ENCODE measurements around the gene C1QTNF3.
A peak's percentile ranks its signal among the peaks of the same experiment; 100 is the strongest.
"Not testable (repeated sequence)": the region's sequence is repeated elsewhere in the genome, so short reads cannot be mapped to it uniquely, and the experiment has no call there.

Gene C1QTNF3

GRCh38 chr5:34022121-34022705 lies 20.8 kb downstream of the C1QTNF3 start:
- peak; percentile 22 to 65 for DNase-seq (ENCODE audit: extremely low read depth in 1 of 2, low read depth in 1 of 2)

- DNase-seq (ENCODE audit: extremely low read depth in 1 of 2, low read depth in 1 of 2), result no peak
Observed at GRCh38 chr5:34021334-34021733, 21.7 kb downstream of the C1QTNF3 start.

GRCh38 chr5:34020726-34021125 lies 22.3 kb downstream of the C1QTNF3 start:
- no peak for DNase-seq (ENCODE audit: extremely low read depth in 1 of 2, low read depth in 1 of 2)

- DNase-seq (ENCODE audit: extremely low read depth in 1 of 2, low read depth in 1 of 2), result no peak
Observed at GRCh38 chr5:34017254-34017653, 25.8 kb downstream of the C1QTNF3 start.

GRCh38 chr5:34016750-34017149 lies 26.3 kb downstream of the C1QTNF3 start:
- no peak for DNase-seq (ENCODE audit: extremely low read depth in 1 of 2, low read depth in 1 of 2)

- DNase-seq (ENCODE audit: extremely low read depth in 1 of 2, low read depth in 1 of 2), result no peak
Observed at GRCh38 chr5:34016222-34016621, 26.8 kb downstream of the C1QTNF3 start.

GRCh38 chr5:34015120-34015822 lies 27.7 kb downstream of the C1QTNF3 start:
- DNase-seq (ENCODE audit: extremely low read depth in 1 of 2, low read depth in 1 of 2), result peak; percentile 18 to 49

GRCh38 chr5:34014626-34015025 lies 28.4 kb downstream of the C1QTNF3 start:
- no peak for DNase-seq (ENCODE audit: extremely low read depth in 1 of 2, low read depth in 1 of 2)

GRCh38 chr5:34013547-34013946 lies 29.5 kb downstream of the C1QTNF3 start:
- DNase-seq (ENCODE audit: extremely low read depth in 1 of 2, low read depth in 1 of 2), result no peak

GRCh38 chr5:34012791-34013190 lies 30.2 kb downstream of the C1QTNF3 start:
- no peak for DNase-seq (ENCODE audit: extremely low read depth in 1 of 2, low read depth in 1 of 2)

- DNase-seq (ENCODE audit: extremely low read depth in 1 of 2, low read depth in 1 of 2), result no peak
Observed at GRCh38 chr5:34011536-34011935, 31.5 kb downstream of the C1QTNF3 start.

- not testable (repeated sequence) for DNase-seq (ENCODE audit: extremely low read depth in 1 of 2, low read depth in 1 of 2)
Observed at GRCh38 chr5:34010146-34010545, 32.9 kb downstream of the C1QTNF3 start.

- DNase-seq (ENCODE audit: extremely low read depth in 1 of 2, low read depth in 1 of 2), result no peak
Observed at GRCh38 chr5:34009610-34010009, 33.4 kb downstream of the C1QTNF3 start.

- DNase-seq (ENCODE audit: extremely low read depth in 1 of 2, low read depth in 1 of 2), result no peak
Observed at GRCh38 chr5:34008802-34009201, 34.2 kb downstream of the C1QTNF3 start.

- peak; percentile 84 to 85 for DNase-seq (ENCODE audit: extremely low read depth in 1 of 2, low read depth in 1 of 2)
Observed at GRCh38 chr5:34007621-34008600, 35.1 kb downstream of the C1QTNF3 start, which contains the start of gene AMACR. Gene AMACR (minus strand): TSS chr5:34008050. CDS start chr5:34008019, 31 bp downstream.

- DNase-seq (ENCODE audit: extremely low read depth in 1 of 2, low read depth in 1 of 2), result no peak
Observed at GRCh38 chr5:34007201-34007620, 35.8 kb downstream of the C1QTNF3 start.

- DNase-seq (ENCODE audit: extremely low read depth in 1 of 2, low read depth in 1 of 2), result no peak
Observed at GRCh38 chr5:34005681-34006080, 37.3 kb downstream of the C1QTNF3 start.

- peak in 1 of 2 donors; percentile 34 for DNase-seq (ENCODE audit: extremely low read depth in 1 of 2, low read depth in 1 of 2)
Observed at GRCh38 chr5:34005211-34005610, 37.8 kb downstream of the C1QTNF3 start.

GRCh38 chr5:34003941-34004340 lies 39.1 kb downstream of the C1QTNF3 start:
- DNase-seq (ENCODE audit: extremely low read depth in 1 of 2, low read depth in 1 of 2), result no peak

- DNase-seq (ENCODE audit: extremely low read depth in 1 of 2, low read depth in 1 of 2), result no peak
Observed at GRCh38 chr5:34002629-34003328, 40.2 kb downstream of the C1QTNF3 start.
